WERI-Rb-1 (cell line): ENCODE measurements around the gene NECAB2.

Experiments used
- DNase-seq: peaks from one replicate; pipeline ENCODE4 v3.0.0-alpha.2; 2020
- H3K27ac ChIP-seq: fragments of 250-450 bp; sonication (Bioruptor Pico); 2 replicates; pipeline ENCODE4 v1.5.1; 2020; ENCODE audit warnings: mild to moderate bottlenecking, moderate library complexity
- H3K27me3 ChIP-seq: fragments of 250-450 bp; sonication (Bioruptor Pico); 2 replicates; pipeline ENCODE4 v1.5.1; 2021; ENCODE audit warnings: mild to moderate bottlenecking, low read depth, moderate library complexity; ENCODE audit not compliant: insufficient read depth, severe bottlenecking
- H3K36me3 ChIP-seq: fragments of 250-450 bp; sonication (Bioruptor Pico); 2 replicates; pipeline ENCODE4 v1.5.1; 2020; ENCODE audit warnings: mild to moderate bottlenecking, moderate library complexity
- H3K4me3 ChIP-seq: 2 replicates; pipeline ENCODE4 v1.5.1; 2011; ENCODE audit warnings: low read depth, mild to moderate bottlenecking, control low read depth, low read length
- H3K9me3 ChIP-seq: fragments of 250-450 bp; sonication (Bioruptor Pico); 2 replicates; pipeline ENCODE4 v1.5.1; 2021; ENCODE audit warnings: mild to moderate bottlenecking, moderate library complexity; ENCODE audit not compliant: severe bottlenecking
- CTCF ChIP-seq: IDR thresholded peaks from 2 replicates; pipeline ENCODE4 v1.5.1; 2011; ENCODE audit warnings: low read depth, mild to moderate bottlenecking, control low read depth, inconsistent platforms, low read length

The NECAB2 gene

GRCh38 chr16:83967091-83967490 is 953 bp upstream of the NECAB2 start:
- Histone ChIP-seq H3K27ac (no peak overlapping the region), H3K9me3 (no peaks in the 10 kb centered on the region), H3K4me3 (no peak overlapping the region), H3K27me3 (no peaks in the 10 kb centered on the region), H3K36me3 (no peaks in the 10 kb centered on the region)
- DNase-seq: no peak
- no peak for TF ChIP-seq CTCF

- no peak for DNase-seq
- Histone ChIP-seq H3K27ac (no peak overlapping the region), H3K27me3 (no peaks in the 10 kb centered on the region), H3K9me3 (no peaks in the 10 kb centered on the region), H3K4me3 (no peak overlapping the region), H3K36me3 (no peaks in the 10 kb centered on the region)
- no peak for TF ChIP-seq CTCF
These were observed 335 bp downstream of the NECAB2 start for GRCh38 chr16:83968306-83968851.

GRCh38 chr16:83968891-83969649 is 1.0 kb downstream of the NECAB2 start:
- no peak overlapping the region for H3K4me3 ChIP-seq
- H3K36me3 ChIP-seq: no peaks in the 10 kb centered on the region
- no peaks in the 10 kb centered on the region for H3K9me3 ChIP-seq
- H3K27ac ChIP-seq: no peak overlapping the region
- TF ChIP-seq CTCF: no peak
- no peaks in the 10 kb centered on the region for H3K27me3 ChIP-seq
- DNase-seq: no peak

GRCh38 chr16:83969771-83970429 is 1.9 kb downstream of the NECAB2 start:
- no peak for DNase-seq
- Histone ChIP-seq H3K4me3 (no peak overlapping the region), H3K9me3 (no peaks in the 10 kb centered on the region), H3K27ac (no peak overlapping the region), H3K36me3 (no peaks in the 10 kb centered on the region), H3K27me3 (no peaks in the 10 kb centered on the region)
- no peak for TF ChIP-seq CTCF

- no peak for DNase-seq
- no peak overlapping the region for H3K27ac ChIP-seq
- H3K36me3 ChIP-seq: no peaks in the 10 kb centered on the region
- no peaks in the 10 kb centered on the region for H3K27me3 ChIP-seq
- no peak overlapping the region for H3K4me3 ChIP-seq
- TF ChIP-seq CTCF: no peak
- no peaks in the 10 kb centered on the region for H3K9me3 ChIP-seq
These were observed 2.4 kb downstream of the NECAB2 start for GRCh38 chr16:83970430-83970815.
